OCI-LY3 (cell line): ENCODE measurements around the gene CISH.

ENCODE experiments used
- EZH2phosphoT487 ChIP-seq: fragments of 200-600 bp; shearing (Covaris generic); IDR thresholded peaks from 2 replicates; pipeline ENCODE4 v1.6.1; 2018; ENCODE audit warnings: antibody characterized with exemption, mixed run types, low read depth
- TF ChIP-seq, protein P1 (sequence below): fragments of 200-600, 300-600 bp; sonication (generic); IDR thresholded peaks from 2 replicates; pipeline ENCODE4 v1.5.1; 2014; ENCODE audit warnings: antibody characterized with exemption, low read length, low read depth

DNA sequence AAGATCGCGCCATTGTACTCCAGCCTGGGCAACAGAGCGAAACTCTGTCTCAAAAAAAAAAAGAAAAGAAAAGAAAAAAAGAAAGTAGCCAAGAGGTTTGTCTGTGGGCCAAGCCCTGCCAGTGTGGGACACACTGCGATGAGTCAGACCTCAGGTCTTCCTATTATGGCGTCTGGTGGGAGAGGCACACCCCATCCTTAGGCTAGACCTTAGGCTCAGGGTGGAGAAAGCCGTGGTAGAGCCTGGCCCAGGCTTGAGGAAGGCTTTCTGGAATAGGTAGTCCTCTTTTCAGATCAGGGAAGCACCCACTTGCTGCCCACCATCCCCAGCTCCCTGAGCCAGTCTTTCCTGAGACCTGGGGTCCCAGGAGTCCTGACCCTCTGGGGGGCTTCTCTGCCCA, 36.2 kb downstream of the CISH start:
- TF ChIP-seq, protein P1, sequence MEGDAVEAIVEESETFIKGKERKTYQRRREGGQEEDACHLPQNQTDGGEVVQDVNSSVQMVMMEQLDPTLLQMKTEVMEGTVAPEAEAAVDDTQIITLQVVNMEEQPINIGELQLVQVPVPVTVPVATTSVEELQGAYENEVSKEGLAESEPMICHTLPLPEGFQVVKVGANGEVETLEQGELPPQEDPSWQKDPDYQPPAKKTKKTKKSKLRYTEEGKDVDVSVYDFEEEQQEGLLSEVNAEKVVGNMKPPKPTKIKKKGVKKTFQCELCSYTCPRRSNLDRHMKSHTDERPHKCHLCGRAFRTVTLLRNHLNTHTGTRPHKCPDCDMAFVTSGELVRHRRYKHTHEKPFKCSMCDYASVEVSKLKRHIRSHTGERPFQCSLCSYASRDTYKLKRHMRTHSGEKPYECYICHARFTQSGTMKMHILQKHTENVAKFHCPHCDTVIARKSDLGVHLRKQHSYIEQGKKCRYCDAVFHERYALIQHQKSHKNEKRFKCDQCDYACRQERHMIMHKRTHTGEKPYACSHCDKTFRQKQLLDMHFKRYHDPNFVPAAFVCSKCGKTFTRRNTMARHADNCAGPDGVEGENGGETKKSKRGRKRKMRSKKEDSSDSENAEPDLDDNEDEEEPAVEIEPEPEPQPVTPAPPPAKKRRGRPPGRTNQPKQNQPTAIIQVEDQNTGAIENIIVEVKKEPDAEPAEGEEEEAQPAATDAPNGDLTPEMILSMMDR: no peak
- TF ChIP-seq EZH2phosphoT487: no peak
